ENCODE data around the gene RPTN. TPM values are rescaled to one million over a fixed set of nuclear protein-coding genes. Genes with fewer than 3 reads are reported as not detected.

RPTN gene
- total RNA-seq, 4 donors from 2014 or later, result 0.16 to 0.22 TPM; not detected in 2

DNA sequence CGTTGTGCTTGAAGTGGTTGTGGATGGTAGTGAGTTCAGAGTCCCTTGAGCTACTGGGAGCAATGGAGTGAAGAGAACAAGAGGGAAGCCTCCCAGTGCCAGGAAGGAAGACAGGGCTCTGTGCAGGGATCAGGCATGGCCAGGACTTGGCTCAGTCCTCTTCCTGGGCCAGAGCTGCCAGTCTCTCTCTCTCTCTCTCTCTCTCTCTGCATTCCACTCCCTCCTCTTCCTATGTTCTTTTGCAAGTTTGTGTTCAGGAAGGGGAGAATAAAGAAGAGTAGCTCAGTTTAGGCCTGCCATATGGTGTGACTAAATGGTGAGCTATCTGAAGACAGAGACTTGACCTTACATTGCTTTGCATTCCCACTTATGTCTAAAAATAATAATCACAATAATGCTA is 20.5 kb upstream of the RPTN start:
- TF ChIP-seq, protein P1, sequence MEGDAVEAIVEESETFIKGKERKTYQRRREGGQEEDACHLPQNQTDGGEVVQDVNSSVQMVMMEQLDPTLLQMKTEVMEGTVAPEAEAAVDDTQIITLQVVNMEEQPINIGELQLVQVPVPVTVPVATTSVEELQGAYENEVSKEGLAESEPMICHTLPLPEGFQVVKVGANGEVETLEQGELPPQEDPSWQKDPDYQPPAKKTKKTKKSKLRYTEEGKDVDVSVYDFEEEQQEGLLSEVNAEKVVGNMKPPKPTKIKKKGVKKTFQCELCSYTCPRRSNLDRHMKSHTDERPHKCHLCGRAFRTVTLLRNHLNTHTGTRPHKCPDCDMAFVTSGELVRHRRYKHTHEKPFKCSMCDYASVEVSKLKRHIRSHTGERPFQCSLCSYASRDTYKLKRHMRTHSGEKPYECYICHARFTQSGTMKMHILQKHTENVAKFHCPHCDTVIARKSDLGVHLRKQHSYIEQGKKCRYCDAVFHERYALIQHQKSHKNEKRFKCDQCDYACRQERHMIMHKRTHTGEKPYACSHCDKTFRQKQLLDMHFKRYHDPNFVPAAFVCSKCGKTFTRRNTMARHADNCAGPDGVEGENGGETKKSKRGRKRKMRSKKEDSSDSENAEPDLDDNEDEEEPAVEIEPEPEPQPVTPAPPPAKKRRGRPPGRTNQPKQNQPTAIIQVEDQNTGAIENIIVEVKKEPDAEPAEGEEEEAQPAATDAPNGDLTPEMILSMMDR (IDR thresholded peaks at IDR 0.05; ENCODE audit: low read depth), result no peak

DNA sequence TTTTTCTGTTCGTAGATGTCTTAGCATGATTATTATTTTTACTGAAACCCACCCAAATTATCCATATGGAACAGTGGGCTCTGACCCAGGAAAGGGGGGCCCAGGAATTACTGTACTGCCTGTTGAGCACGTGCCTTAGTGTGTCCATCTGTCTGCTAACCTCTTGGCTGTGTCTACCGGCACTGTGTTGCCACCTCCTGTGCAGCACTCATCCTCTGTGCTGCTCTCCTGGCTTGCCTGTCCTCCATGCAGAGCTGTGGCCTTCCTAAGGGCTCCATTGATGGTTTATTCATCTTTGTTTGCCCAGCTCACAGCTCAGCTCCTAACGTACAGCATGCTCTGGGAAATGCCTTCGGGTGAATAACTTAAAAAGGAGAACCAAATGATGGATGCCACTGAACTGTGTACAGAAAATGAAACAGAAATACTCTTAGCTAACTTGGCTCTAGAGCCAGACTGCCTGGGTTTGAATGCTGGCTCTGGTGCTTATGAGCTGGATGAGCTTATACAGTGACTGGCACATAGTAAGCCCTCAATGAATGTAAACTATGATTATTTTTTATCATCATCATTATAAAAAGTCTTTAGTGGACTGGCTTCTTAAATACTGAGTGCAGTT is 11.4 kb upstream of the RPTN start:
- TF ChIP-seq, protein P1 (IDR thresholded peaks at IDR 0.05; ENCODE audit: low read depth), result no peak

DNA sequence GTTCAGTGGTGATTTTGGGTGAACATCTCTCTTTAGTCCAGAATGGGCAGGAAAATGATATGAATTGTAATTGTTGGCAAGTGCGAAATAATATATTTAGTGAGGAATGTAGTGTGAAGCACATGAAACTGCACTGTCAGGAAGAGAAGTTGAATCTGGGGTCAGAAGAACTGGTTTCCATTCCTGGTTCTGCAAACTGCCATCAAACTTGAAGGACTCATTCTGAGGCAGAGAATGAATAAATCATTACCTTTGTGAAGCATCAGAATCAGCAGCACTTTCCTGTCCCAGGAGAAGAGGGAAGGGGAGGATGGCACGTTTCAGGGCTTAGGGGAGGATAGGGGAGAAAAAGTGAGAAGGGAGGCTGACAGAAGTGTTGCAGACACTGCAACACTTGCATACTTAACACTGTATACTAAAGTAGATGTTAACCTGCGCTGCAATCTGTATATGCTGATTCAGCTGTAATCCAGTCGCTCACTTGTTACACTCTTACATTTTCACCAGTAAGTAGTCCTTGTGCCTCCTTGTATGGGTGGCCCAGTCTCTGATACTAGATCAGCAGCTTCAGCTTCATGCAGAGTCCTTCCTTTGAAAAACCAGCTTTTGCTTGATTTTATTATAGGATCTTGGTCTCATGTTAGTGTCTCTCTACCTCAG is 10.5 kb upstream of the RPTN start:
- TF ChIP-seq, protein P1 (IDR thresholded peaks at IDR 0.05; ENCODE audit: low read depth), result no peak

DNA sequence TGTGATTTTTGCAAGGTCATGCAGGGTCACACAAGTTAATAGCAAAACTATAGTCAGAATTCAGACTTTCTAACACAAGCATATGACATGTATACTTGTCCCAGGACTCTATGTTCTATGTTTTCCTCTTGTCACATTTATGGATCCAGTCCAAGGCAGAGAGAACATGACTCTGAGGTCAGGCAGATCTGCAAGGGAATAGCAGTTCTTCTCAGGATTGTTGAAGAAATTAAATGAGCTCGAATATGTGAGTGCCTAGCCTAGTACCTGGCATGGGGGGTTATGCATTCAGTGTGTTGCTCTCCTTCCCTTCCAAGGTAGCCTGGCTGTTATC is 9.5 kb upstream of the RPTN start:
- TF ChIP-seq, protein P1 (IDR thresholded peaks at IDR 0.05; ENCODE audit: low read depth), result no peak

DNA sequence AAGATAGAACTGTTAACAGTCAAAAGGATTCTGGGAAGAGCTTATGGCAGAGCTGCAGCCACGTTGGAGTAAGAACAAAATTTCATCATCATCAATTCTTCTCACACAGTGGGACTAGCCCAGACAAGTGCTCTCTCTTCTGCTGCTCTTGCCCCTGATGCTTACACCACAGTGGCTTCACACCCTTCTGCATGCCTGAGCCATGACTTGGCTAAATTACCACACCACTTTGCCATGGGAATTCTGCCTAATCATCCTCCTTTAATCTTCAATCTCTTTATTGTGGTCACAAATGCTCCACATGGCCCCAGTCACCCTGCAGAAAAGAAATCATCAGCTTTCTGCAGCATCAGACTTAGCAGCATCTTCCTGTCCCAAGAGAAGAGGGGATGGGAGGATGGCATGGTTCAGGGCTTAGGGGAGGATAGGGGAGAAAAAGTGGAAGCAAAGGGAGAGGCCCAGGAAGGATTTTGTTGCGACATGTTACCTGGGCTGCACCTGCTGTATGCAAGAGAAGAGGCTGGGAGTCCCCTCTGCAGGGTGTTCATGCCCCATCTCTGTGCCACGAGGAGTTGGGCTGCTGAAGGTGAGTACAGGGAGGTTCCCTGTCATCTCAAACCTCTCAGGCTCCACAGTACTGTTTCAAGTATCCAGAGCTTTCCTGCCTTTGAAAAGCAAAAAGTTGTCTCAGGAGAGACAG is 9.0 kb upstream of the RPTN start:
- TF ChIP-seq, protein P1 (IDR thresholded peaks at IDR 0.05; ENCODE audit: low read depth), result no peak

DNA sequence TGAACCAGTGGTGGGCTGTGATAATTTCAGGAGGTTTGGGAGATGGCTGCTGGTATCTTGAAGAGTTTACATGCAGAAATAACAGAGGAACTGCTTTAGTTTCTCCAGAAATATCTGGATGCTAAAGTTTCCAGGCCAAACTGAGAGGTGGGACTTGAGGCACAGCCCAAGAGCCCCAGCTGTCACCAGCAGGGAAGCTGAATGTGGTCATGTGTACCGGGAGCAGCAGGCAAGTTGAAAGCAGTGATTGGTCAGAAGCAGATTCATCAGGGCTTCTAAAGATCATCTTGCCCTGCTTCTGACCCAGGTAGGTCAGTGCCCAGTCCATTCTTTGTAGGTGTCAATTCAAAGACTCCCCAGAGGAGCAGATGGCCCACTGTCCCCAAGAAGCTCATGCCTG is 7.9 kb upstream of the RPTN start:
- TF ChIP-seq, protein P1 (IDR thresholded peaks at IDR 0.05; ENCODE audit: low read depth), result no peak

DNA sequence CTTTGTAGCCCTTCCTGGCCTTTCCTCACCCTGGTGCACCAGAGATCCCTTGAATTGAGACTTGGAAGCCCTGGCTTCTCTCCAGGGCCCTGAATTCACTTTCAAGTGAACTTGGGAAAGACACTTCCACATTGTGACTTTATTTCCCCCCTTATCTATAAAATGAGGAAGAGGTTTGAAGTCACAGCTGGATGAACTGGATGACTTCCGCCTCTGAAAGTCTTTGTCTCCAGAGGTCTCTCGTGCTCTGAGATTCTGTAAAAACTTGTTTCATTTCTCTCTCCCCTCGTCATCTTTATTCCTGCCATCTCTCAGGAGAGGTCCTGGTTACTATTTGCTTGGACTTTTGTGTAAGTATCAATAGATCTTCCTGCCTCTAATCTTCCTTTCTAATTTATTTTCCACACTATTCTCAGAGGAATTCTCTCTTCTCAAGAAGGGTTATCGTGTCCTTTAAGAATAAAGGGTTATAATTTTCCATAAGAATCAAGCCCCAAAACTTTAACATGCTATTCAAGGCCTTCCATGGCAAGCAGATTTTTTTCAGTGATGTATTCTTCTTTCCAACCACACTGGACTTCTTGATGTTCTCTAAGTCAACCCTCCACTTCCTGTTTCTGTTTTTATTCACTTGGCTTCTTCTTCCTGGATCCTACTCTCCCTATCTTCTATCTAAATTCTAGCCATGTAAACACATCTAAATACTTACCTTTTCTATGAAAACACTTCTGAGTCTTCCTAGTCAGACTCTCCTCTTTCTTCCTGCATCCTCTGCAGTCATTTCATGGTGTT is 6.5 kb upstream of the RPTN start:
- TF ChIP-seq, protein P1 (IDR thresholded peaks at IDR 0.05; ENCODE audit: low read depth), result no peak

Data from subcutaneous adipose tissue (tissue), 4 donors.